Panc1 (cell line): ENCODE results near the gene FN3KRP. TPM values are rescaled to one million over a fixed set of nuclear protein-coding genes. Genes with fewer than 3 reads are reported as not detected.

Experiments used
- ATAC-seq: fragments of 200-7000 bp; cut with Tn5 transposase; 2 replicates; pipeline ENCODE4 v1.9.1; 2020; ENCODE audit warnings: mild to moderate bottlenecking, moderate library complexity
- BruUV-seq: library from RNA; stranded (reverse); fragments of 400-500 nt; replicated peaks from 2 replicates; lab custom pipeline; 2021; lab: Mats Ljungman, UMichigan
- CTCF ChIA-PET: fragments of 300-600 bp; sonication (Branson Sonifier 250); formaldehyde crosslinking; loops from one replicate; lab custom pipeline; 2022; ENCODE audit warnings: antibody characterized with exemption; lab: Charles Lee
- POLR2A ChIA-PET: fragments of 300-600 bp; sonication (Branson Sonifier 250); formaldehyde crosslinking; loops from one replicate; lab custom pipeline; 2022; ENCODE audit warnings: antibody characterized with exemption; lab: Charles Lee
- DNase-seq: peaks from one replicate; pipeline ENCODE4 v3.0.0-alpha.2; 2010; ENCODE audit warnings: low read depth, low spot score
- H3K27ac ChIP-seq: 2 replicates; pipeline ENCODE4 v1.5.1; 2011; ENCODE audit warnings: mild to moderate bottlenecking, low read length, inconsistent platforms
- H3K27me3 ChIP-seq: fragments of 200-500 bp; sonication (Bioruptor generic); 2 replicates; pipeline ENCODE4 v1.6.0; 2014; ENCODE audit warnings: low read length, inconsistent platforms; ENCODE audit not compliant: control insufficient read depth, insufficient read depth
- H3K36me3 ChIP-seq: fragments of 200-500 bp; sonication (Bioruptor generic); 2 replicates; pipeline ENCODE4 v1.5.1; 2014; ENCODE audit warnings: inconsistent platforms, mild to moderate bottlenecking, low read length, moderate library complexity; ENCODE audit not compliant: control insufficient read depth, insufficient read depth
- H3K4me1 ChIP-seq: 2 replicates; pipeline ENCODE4 v1.5.1; 2011; ENCODE audit warnings: inconsistent platforms, mild to moderate bottlenecking, low read length, moderate library complexity; ENCODE audit not compliant: control insufficient read depth, insufficient read depth
- H3K4me3 ChIP-seq, 2 experiments: 2 replicates each; pipeline ENCODE4 v1.5.1; 2011 to 2012; ENCODE audit warnings: low read depth in 2 of 2, low read length in 2 of 2, mild to moderate bottlenecking in 2 of 2, inconsistent platforms in 1 of 2, moderate library complexity in 1 of 2
- H3K9me3 ChIP-seq: fragments of 200-500 bp; sonication (Bioruptor generic); 2 replicates; pipeline ENCODE4 v1.5.1; 2014; ENCODE audit warnings: low read depth, mild to moderate bottlenecking, inconsistent platforms, low read length, moderate library complexity; ENCODE audit not compliant: control insufficient read depth, insufficient read depth
- CTCF ChIP-seq: fragments of 450-650 bp; IDR thresholded peaks from 2 replicates; pipeline ENCODE4 v1.5.1; 2017; ENCODE audit warnings: mild to moderate bottlenecking
- POLR2AphosphoS5 ChIP-seq: IDR thresholded peaks from 2 replicates; pipeline ENCODE4 v1.6.1; 2012; ENCODE audit warnings: mild to moderate bottlenecking, low read depth, low read length, moderate library complexity
- REST ChIP-seq, 2 experiments: IDR thresholded peaks; 2 replicates each; pipeline ENCODE4 v1.6.1; 2011 to 2012; ENCODE audit warnings: low read depth in 2 of 2, control low read depth in 1 of 2, low read length in 1 of 2, mild to moderate bottlenecking in 1 of 2, moderate library complexity in 1 of 2; ENCODE audit not compliant: insufficient read depth in 1 of 2
- SIN3A ChIP-seq: IDR thresholded peaks from 2 replicates; pipeline ENCODE4 v1.6.1; 2012; ENCODE audit warnings: low read depth, mild to moderate bottlenecking, low read length, moderate library complexity, borderline replicate concordance; ENCODE audit not compliant: insufficient read depth
- TCF7L2 ChIP-seq: IDR thresholded peaks from 2 replicates; pipeline ENCODE4 v1.6.1; 2011; ENCODE audit warnings: mild to moderate bottlenecking, low read depth, low read length, inconsistent platforms
- in situ Hi-C: cut with HindIII; loops from 2 replicates; pipeline ENCODE4 v1.10.0; 2016; ENCODE audit warnings: low sequenced_read_pairs, low pct_unique_long_range_greater_than_20kb
- intact Hi-C: fragments of 100-400 bp; cut with micrococcal nuclease; formaldehyde crosslinking; loops from one replicate; pipeline ENCODE4 v1.10.0; 2022; ENCODE audit not compliant: unreplicated experiment
- total RNA-seq: library from RNA; stranded (reverse); gene quantifications from one replicate; pipeline ENCODE4 v1.2.1, GENCODE V29; 2021; ENCODE audit not compliant: unreplicated experiment

FN3KRP gene
- total RNA-seq, 1 experiment from 2014 or later = 41.0 TPM

- Histone ChIP-seq H3K4me1 (no peaks in the 10 kb centered on the region), H3K27ac (no peak overlapping the region), H3K27me3 (no peaks in the 10 kb centered on the region), H3K4me3 (no peak overlapping the region), H3K9me3 (no peaks in the 10 kb centered on the region), H3K36me3 (no peaks in the 10 kb centered on the region)
- TF ChIP-seq REST (IDR thresholded peaks at IDR 0.05; ENCODE audit: insufficient read depth in 1 of 2, low read depth in 2 of 2, low read length in 1 of 2) (no peak), SIN3A (no peak), TCF7L2 (no peak)
- ChIA-PET POLR2A (no interaction called here), CTCF (no interaction called here)
- intact Hi-C loops (no loop called here), in situ Hi-C loops (no loop called here)
- no peak for DNase-seq
- no peak for ATAC-seq
- no TSS peak for BruUV-seq
Observed at GRCh38 chr17:82691714-82692113, 24.8 kb upstream of the FN3KRP start.

- in situ Hi-C loops (no loop called here), intact Hi-C loops (no loop called here)
- DNase-seq (no peak), ATAC-seq (no peak)
- H3K27me3 ChIP-seq = 0 out of 2 replicates have a peak, but pooled peaks cover 2% of the 10 kb centered on the region
- 0 out of 2 replicates have a peak, but pooled peaks cover 1% of the 10 kb centered on the region for H3K4me1 ChIP-seq
- H3K27ac ChIP-seq = no peak overlapping the region
- no TSS peak for BruUV-seq
- no peak overlapping the region for H3K4me3 ChIP-seq
- no peaks in the 10 kb centered on the region for H3K9me3 ChIP-seq
- H3K36me3 ChIP-seq = no peaks in the 10 kb centered on the region
- TF ChIP-seq CTCF = no peak
- no peak for TF ChIP-seq TCF7L2
- TF ChIP-seq POLR2AphosphoS5 = no peak
- TF ChIP-seq SIN3A = no peak
- TF ChIP-seq REST (IDR thresholded peaks at IDR 0.05; ENCODE audit: insufficient read depth in 1 of 2, low read depth in 2 of 2, low read length in 1 of 2) = no peak
- ChIA-PET CTCF (no interaction called here), POLR2A (no interaction called here)
Observed at GRCh38 chr17:82692268-82692667, 24.2 kb upstream of the FN3KRP start.
